CD4-positive, alpha-beta T cell treated with Interleukin-4 for 4 hours (primary cell): Measurements from ENCODE around the gene CIB4.

Experiments used
- DNase-seq: peaks from one replicate; pipeline ENCODE4 v3.0.0-alpha.2; 2020

Gene CIB4

GRCh38 chr2:26639685-26640243, 1.4 kb downstream of the CIB4 start:
- no peak for DNase-seq

- DNase-seq = no peak
Observed at GRCh38 chr2:26637811-26638310, 3.3 kb downstream of the CIB4 start.

- no peak for DNase-seq
Observed at GRCh38 chr2:26636935-26637334, 4.2 kb downstream of the CIB4 start.

- DNase-seq = no peak
Observed at GRCh38 chr2:26635401-26635800, 5.8 kb downstream of the CIB4 start.

GRCh38 chr2:26634636-26635230, 6.4 kb downstream of the CIB4 start:
- no peak for DNase-seq

- no peak for DNase-seq
Observed at GRCh38 chr2:26633993-26634595, 7.1 kb downstream of the CIB4 start.

GRCh38 chr2:26633351-26633945, 7.7 kb downstream of the CIB4 start:
- DNase-seq = no peak

- DNase-seq = no peak
Observed at GRCh38 chr2:26632624-26633185, 8.5 kb downstream of the CIB4 start.

DNA sequence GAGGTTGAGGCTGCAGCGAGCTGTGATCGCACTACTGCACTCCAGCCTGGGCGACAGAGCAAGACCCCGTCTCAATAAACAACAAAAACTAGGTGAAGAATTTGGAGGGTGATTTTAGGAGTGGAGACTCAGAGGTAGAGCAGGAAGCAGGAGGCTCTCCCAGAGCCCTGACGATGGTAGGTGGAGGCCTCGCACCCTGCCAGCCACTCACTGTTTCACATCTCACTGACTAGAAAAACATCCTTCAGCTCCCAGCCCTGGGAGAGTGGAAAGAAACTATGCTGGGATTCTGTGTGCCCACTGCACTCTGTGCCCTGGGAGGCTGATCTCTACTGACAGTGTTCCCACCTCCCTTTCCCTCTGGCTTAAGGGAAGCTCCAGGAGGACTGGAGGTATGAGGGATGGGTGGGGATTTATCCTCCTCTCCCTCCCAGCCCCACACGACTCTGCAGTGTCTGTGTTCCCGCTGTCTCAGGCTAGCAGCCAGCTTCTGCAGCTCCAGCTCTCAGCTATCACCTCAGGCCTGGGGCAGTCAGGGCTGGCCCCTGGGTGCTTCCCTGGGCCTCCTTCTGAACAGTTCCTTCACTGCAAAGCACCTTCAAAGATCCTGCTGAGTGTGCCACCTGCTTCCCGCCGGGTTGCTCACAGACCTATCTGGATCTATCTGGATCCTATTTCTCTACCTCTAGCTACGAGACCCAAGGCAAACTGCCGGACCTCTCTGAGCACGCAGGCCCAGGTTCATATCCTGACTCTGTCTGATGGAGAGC, 9.6 kb downstream of the CIB4 start:
- DNase-seq = no peak

- DNase-seq = no peak
Observed at GRCh38 chr2:26630669-26631360, 10.4 kb downstream of the CIB4 start.

GRCh38 chr2:26630235-26630634, 10.9 kb downstream of the CIB4 start:
- no peak for DNase-seq

DNA sequence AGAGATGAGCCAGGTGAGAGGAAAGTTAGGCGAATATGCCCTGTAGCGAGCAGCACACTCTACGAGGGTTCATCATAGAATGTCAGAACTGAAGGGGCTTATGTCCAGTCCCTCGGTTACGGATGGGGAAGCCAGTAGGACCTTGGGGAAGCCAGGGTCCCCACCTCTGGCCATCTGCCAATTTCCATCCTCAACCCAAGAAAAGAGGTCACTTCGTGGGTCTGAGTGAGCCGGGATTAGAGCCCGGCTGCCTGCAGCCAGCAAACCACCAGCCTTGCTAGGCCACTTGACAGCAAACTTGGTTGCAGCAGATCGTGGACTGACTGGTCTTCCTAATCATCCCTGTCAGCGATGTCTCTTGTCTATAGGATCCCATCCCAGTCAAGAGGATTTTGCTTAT, 11.4 kb downstream of the CIB4 start:
- DNase-seq = no peak

GRCh38 chr2:26629346-26629630, 11.9 kb downstream of the CIB4 start:
- no peak for DNase-seq

DNA sequence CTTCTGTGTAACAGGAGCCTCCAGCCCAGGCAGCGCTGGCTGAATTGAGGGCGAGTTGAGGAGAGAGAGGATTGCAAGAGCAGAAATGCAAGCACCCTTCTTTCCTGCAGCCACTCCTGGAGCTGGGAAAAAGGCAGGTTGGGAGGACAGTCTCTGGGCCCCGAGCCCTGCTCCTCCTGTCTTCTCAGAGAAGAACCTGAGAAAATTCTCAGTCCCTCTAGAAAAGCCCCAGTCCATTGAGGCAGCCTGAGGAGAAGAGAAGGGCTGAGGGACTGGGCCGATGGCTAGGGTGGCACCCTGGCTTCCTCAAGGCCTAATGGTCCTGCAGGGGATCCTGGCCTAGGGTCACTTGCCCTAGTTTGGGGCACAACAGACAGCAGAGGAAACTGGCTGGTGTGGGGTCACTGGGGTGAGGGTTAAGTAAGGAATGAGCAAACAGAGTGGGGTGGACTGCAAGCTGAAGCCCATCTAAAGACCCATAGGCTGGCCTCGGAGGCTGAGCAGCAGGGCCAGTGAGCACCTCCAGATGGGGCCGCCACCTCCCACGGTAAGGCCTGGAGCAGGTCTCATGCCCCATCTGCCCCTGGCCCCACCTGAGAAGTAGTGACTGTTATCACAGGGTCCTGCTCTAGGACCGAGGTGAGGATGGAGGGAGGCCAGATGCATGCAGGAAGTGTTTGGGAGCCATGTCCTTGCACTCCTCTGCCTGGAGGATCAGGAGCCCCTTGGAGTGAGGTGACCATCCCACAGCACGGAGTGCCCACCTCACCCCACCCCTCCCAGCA, 12.4 kb downstream of the CIB4 start:
- no peak for DNase-seq

- no peak for DNase-seq
Observed at GRCh38 chr2:26627350-26628105, 13.6 kb downstream of the CIB4 start.

- no peak for DNase-seq
Observed at GRCh38 chr2:26626606-26627005, 14.6 kb downstream of the CIB4 start.

DNA sequence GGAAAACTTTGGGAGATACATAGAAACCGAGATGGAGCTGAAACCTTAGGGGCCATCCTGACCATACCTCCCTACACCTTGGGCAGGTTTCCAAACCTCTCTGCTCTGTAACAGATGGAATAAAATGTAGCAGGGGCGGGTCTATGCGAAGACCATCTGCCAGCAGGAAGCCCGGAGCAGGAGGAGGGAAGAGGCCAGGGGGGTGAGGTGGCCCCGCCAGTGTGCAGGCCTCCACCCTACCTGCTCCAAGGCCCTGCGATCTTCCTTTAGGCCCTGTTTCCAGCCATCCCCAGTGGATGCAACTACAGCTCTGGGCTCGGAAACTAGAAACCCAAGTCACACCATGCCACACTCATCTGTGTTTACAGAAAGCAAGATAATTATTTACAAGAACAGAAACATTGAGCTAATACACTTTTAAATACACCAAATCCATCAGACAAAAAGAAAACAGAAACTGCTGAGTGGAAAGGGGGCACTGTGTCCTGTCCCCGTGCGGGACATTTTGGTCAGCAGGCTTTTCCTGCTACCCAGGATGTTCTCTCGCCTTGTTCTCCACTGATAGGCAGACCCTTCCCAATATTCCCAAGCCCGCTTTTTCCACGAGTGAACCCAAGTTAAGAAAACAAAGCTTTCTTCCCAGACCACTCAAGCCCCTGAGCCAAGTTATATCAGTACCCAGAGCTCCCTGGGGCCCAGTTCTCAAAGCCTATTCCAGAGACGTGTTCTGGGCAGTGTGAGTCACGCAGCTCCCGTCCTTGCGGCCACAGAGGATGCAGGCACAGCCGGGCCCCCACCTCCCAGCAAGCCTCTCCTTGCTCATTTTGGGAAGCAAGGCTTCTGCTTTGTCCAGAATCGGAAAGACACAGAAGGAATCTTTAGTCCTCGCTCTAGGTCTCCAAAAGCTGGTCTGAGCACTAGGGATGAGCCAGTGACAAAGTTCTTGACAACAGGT, 17.3 kb downstream of the CIB4 start:
- DNase-seq = no peak

DNA sequence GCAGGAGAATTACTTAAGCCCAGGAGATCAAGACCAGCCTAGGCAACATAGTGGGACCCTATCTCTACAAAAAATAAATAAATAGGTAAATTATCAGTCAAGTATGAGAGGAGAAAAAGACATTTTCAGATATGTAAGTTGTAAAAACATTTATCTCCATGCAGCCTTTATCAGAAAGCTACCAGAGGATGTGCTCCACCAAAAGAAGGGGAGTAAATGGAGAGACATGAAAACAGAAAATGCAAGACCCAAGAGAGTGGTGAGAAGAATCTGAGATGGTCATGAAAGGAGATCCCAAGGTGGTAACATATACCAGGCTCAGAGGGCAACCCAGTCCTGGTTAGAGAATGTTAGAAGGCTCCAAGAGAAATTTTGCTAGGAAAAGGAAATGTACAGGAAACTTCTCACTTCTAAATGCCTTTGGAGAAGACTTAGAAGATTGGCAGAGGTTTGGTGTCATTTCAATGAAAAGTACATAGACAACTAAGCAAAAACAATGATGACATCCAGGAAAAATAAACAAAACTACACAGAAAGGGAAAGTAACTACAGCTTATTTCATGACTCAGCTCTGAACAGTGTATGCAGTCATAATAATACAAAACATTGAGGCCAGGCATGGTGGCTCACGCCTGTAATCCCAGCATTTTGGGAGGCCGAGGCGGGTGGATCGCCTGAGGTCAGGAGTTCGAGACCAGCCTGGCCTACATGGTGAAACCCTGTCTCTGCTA, 19.5 kb downstream of the CIB4 start:
- no peak for DNase-seq

DNA sequence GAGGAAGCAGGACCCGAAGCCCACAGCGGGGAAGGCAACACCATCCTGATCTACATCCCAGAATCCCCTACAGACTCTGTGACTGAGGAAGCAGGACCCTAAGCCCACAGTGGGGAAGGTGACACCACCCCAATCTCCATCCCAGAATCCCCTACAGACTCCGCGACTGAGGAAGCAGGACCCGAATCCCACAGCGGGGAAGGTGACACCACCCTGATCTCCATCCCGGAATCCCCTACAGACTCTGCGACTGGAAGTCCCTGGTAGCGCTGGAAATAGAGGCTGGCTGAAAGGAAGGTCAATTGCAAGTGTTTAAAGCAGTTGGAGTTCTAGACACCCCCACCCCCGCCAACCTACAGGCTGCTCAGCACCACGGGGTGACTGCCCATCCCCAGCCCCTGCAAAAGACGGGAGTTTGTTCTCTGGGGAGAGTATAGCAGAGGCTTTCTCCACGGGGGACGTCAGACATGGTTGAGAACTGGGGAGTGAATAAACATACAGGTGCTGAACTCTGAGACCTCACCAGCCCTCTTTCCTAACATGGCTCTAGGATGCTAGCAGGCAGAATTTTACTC, 21.0 kb downstream of the CIB4 start:
- no peak for DNase-seq
